ENCODE measurements around the gene NSD1.
A peak's percentile ranks its signal among the peaks of the same experiment; 100 is the strongest.

NSD1 gene

DNA sequence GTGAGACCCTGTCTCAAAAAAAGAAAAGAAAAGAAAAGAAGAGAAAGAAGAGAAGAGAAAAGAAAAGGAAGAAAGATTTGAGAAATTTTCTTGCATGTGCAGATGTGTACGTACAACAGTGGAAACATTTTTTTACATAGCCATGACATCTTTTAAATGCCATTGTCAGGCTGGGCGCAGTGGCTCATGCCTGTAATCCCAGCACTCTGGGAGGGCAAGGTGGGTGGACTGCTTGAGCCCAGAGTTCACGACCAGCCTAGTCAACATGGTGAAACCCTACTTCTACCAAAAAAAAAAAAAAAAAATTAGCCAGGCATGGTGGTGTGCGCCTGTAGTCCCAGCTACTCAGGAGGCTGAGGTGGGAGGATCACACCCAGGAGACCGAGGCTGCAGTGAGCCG, 211.3 kb downstream of the NSD1 start:
- Mint-ChIP-seq H3K4me3 (no peak overlapping the region), H3K4me1 (peaks cover 16% of the 10 kb centered on the region), H3K27me3 (ENCODE audit: low read depth, poor library complexity) (peaks cover 2% of the 10 kb centered on the region), H3K9me3 (no peaks in the 10 kb centered on the region), H3K27ac (no peak overlapping the region), H3K36me3 (ENCODE audit: low read depth) (peaks cover 35% of the 10 kb centered on the region)
- TF ChIP-seq, protein P1, sequence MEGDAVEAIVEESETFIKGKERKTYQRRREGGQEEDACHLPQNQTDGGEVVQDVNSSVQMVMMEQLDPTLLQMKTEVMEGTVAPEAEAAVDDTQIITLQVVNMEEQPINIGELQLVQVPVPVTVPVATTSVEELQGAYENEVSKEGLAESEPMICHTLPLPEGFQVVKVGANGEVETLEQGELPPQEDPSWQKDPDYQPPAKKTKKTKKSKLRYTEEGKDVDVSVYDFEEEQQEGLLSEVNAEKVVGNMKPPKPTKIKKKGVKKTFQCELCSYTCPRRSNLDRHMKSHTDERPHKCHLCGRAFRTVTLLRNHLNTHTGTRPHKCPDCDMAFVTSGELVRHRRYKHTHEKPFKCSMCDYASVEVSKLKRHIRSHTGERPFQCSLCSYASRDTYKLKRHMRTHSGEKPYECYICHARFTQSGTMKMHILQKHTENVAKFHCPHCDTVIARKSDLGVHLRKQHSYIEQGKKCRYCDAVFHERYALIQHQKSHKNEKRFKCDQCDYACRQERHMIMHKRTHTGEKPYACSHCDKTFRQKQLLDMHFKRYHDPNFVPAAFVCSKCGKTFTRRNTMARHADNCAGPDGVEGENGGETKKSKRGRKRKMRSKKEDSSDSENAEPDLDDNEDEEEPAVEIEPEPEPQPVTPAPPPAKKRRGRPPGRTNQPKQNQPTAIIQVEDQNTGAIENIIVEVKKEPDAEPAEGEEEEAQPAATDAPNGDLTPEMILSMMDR (IDR thresholded peaks at IDR 0.05), result no peak
- DNase-seq, result no peak

DNA sequence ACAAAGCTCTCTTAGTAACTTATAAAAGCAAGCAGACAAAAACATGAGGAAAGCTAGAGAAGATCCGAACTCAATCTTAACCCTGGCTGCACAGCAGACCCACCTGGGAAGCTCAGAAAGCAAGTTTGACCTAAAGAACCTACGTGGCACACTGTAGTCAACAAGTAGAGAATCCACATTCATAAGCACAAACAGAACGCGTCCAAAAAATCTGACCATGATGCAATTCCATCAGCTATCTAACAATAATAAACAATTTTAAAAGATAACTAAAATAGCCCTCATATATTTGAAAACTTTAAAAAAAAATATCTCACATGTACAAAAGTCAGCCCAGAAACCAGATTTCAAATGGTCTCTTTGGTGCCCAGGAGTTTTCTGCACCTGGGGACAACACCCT, 213.2 kb downstream of the NSD1 start:
- peaks cover 24% of the 10 kb centered on the region for H3K36me3 Mint-ChIP-seq (ENCODE audit: low read depth)
- peak overlapping the region; percentile 79 for H3K27ac Mint-ChIP-seq
- H3K4me1 Mint-ChIP-seq, result peaks cover 28% of the 10 kb centered on the region
- TF ChIP-seq, protein P1 (IDR thresholded peaks at IDR 0.05), result no peak
- DNase-seq, result no peak
- H3K4me3 Mint-ChIP-seq, result no peak overlapping the region
- peaks cover 2% of the 10 kb centered on the region for H3K27me3 Mint-ChIP-seq (ENCODE audit: low read depth, poor library complexity)
- no peaks in the 10 kb centered on the region for H3K9me3 Mint-ChIP-seq

DNA sequence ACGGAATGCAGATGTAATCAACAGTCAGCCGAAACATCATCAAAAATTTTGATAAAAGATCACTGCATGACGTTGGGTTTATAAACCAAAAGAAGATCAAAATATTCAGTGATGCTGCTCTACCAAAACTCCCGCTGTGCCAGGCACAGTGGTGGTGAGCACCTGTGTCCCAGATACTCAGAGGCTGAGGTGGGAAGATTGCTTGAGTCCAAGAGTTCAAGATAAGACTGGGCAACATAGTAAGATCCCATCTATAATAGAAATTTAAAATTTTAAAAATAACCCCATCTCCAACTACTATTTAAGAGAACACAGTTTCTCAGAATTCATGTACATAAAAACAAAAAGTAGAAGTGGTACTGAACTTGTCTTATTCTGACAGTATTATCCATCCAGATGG, 214.1 kb downstream of the NSD1 start:
- Mint-ChIP-seq H3K4me1 (peaks cover 32% of the 10 kb centered on the region), H3K4me3 (no peak overlapping the region), H3K27ac (no peak overlapping the region), H3K9me3 (no peaks in the 10 kb centered on the region), H3K27me3 (ENCODE audit: low read depth, poor library complexity) (peaks cover 2% of the 10 kb centered on the region), H3K36me3 (ENCODE audit: low read depth) (peaks cover 18% of the 10 kb centered on the region)
- TF ChIP-seq, protein P1 (IDR thresholded peaks at IDR 0.05), result no peak
- DNase-seq, result no peak

DNA sequence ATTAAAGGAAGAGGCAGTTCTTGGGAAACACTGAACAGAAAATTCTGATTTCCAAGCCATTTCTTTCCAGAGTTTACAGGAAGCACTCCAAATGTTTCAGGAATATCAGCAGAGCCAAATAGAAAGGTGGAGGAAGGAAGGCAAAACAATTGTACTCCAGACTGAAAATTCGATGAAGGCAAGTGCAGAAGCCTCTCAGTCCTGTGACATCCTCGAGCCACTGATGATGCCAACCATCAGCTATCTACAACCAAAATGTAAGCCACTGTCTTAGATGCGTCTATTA, 215.7 kb downstream of the NSD1 start:
- peaks cover 16% of the 10 kb centered on the region for H3K27me3 Mint-ChIP-seq (ENCODE audit: low read depth, poor library complexity)
- H3K4me3 Mint-ChIP-seq, result peak overlapping the region; percentile 98
- TF ChIP-seq, protein P1 (IDR thresholded peaks at IDR 0.05), result no peak
- peaks cover 10% of the 10 kb centered on the region for H3K36me3 Mint-ChIP-seq (ENCODE audit: low read depth)
- H3K27ac Mint-ChIP-seq, result no peak overlapping the region
- DNase-seq, result no peak
- no peaks in the 10 kb centered on the region for H3K9me3 Mint-ChIP-seq
- peaks cover 32% of the 10 kb centered on the region for H3K4me1 Mint-ChIP-seq

DNA sequence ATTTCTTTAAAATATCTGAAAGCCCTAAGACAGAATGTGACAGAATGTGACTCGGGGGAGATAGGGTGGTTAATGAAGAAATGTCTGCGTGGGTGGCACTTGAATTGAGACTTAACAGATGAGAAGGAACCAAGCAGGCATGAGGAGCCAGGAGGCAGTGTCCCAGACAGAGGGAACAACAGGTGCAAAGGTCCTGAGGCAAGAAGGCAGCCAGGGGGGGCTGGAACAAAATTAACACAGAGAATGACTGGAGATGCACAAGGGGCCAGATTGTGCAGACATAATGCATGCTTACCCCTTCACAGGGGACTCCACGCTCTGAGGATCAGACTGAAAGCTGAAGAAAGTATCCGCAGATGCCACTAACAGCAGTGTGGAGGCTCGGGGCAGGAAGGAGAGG, 216.2 kb downstream of the NSD1 start:
- Mint-ChIP-seq H3K4me1 (peaks cover 32% of the 10 kb centered on the region), H3K27me3 (ENCODE audit: low read depth, poor library complexity) (peaks cover 20% of the 10 kb centered on the region), H3K36me3 (ENCODE audit: low read depth) (peaks cover 10% of the 10 kb centered on the region), H3K27ac (peak overlapping the region; percentile 89), H3K9me3 (no peaks in the 10 kb centered on the region), H3K4me3 (peak overlapping the region; percentile 98)
- TF ChIP-seq, protein P1 (IDR thresholded peaks at IDR 0.05), result no peak
- DNase-seq, result no peak

All from nephron progenitor cell (in vitro differentiated cells).